ENCODE measurements around the gene ARHGEF19.
"Not testable (repeated sequence)": the region's sequence is repeated elsewhere in the genome, so short reads cannot be mapped to it uniquely, and the experiment has no call there.

Gene ARHGEF19

GRCh38 chr1:16163608-16164212, 48.7 kb downstream of the ARHGEF19 start:
- DNase-seq, result not testable (repeated sequence)

- DNase-seq, result no peak
Observed at GRCh38 chr1:16162163-16162822, 50.2 kb downstream of the ARHGEF19 start.

DNA sequence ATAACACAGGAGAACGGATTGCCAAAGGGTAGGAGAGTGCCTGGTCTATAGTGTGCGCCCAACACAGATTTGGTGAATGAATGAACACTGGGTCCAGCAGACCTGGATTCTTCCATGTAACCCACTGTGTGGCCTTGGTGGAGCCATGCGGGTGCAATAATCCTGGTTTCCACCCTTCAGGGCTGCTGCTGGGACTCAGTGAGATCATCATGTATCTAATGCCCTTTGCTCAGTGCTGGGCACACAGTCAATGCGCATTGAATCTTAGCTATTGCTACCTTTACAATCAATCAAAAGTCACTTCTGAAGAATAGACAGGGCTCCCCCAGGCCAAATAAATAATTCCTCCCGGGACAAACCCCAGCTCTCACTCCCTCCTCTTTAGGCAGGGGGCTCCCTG, 50.7 kb downstream of the ARHGEF19 start:
- no peak for DNase-seq

DNA sequence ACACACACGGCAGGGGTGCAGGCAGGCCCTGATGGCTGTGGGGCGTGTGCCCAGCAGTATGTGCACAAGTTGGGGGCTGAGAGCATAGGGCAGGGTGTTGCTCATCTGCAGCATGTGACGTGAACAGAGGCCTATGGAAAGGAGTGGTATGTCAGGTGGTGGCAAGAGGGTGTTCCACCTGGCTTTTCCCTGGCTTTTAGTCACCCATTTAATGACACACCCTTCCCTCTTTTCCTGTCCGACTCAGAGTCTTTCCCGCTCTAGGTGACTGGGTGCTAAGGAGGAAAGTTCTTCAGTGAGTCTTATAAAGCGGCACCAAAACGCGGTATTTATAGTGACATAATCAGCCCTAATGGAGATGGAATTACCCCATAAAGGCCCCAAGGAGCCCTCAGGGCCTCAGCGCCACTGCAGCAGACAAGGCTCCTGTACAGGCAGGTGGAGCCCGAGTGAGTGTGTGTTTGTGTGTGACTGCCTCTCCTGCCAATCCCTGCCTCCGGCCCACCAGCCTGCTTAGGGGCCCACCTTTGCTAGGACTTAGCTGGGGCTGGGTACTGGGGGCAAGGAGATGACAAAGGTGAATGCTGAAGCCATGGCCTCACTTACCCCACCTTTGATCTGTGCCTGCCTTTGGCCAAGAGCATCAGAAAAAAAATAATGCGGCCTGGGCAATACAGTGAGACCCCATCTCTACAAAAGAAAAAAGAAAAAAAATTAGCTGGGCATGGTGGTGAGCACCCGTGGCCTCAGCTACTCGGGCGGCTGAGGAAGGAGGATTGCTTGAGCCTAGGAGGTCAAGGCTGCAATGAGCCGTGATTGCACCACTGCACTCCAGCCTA, 53.2 kb downstream of the ARHGEF19 start:
- no peak for DNase-seq

DNA sequence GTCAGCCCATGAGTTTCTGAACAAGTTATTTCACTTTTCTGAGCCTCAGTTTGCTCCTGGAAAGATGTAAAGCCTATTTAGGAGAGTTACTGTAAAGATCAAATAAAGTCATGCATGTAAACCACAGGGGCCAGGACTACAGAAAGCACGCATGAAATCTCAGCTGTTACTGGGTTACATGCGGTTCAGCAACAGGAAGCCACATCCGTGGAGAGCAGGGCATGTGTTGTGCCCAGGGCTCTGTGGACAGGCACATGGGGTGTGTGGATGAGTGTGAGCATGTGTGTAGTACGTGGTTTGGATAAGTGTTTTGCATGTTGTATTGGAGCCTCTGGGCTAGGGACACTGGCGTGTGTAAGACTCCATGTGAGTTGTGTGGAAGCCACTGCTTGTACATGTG, 54.4 kb downstream of the ARHGEF19 start:
- no peak for DNase-seq

DNA sequence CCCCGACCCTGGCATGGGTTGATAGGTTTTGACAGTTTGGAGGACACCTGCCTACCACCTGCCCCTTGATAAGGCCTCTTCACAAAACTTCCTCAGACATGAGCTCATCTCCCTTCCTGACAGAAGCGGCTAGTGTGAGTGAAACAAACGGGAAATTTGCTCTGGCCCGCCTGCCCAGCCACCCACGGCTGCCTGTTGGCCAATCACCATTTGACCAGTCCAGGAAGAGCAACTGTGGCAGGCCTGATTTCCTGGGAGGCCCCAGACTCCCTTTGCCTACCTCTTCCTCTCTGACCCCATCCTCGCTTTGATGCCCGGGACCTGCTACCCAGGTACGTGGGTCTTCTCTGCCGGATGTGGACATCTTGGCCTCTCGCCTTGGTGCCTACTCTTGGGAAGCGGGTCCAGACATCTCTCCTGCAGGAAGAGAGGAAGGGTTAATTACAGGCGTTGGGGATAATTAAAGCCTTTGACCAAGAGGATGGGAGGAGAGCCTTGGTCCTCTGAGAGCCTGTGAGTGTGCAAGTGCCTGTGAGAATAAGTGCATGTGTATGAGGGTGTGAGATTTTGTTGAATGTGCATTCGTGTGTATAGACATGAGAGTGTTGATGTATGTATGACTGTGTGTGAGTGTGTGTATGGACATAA, 55.5 kb downstream of the ARHGEF19 start:
- no peak for DNase-seq

GRCh38 chr1:16155537-16156410, 56.7 kb downstream of the ARHGEF19 start, which contains the start of gene EPHA2:
EPHA2 (minus strand) TSS chr1:16156069; CDS start chr1:16155932, 137 bp downstream.
- no peak for DNase-seq

DNA sequence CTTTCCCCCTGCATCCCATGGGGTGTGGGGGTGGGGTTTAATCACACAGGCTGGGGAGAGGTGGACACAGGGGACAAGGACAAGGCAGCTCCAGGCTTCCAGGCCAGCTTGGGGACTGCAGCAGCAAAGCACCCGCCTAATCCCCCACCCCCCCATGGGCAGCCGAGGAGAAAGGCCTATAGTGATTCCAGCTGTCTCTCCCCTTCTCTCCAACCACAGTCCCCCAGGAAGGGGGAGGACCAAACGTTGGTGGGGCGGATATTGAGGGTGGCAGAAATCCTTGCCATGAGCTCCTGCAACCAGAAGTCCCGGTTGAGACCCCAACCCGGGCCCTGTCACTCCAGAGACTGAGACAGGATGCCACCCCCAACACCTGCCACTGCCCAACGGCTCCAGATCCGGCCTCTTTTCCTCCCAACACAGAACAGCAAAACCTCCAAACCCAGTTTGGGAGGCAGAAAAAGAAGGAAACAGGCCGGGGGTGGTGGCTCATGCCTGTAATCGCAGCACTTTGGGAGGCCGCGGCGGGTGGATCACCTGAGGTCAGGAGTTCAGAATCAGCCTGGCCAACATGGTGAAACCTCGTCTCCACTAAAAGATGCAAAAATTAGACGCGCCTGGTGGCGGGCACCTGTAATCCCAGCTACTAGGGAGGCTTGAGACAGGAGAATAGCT, 58.3 kb downstream of the ARHGEF19 start:
- DNase-seq, result no peak

GRCh38 chr1:16153096-16153998, 59.1 kb downstream of the ARHGEF19 start:
- no peak for DNase-seq

GRCh38 chr1:16152481-16153087, 59.9 kb downstream of the ARHGEF19 start:
- DNase-seq, result no peak

DNA sequence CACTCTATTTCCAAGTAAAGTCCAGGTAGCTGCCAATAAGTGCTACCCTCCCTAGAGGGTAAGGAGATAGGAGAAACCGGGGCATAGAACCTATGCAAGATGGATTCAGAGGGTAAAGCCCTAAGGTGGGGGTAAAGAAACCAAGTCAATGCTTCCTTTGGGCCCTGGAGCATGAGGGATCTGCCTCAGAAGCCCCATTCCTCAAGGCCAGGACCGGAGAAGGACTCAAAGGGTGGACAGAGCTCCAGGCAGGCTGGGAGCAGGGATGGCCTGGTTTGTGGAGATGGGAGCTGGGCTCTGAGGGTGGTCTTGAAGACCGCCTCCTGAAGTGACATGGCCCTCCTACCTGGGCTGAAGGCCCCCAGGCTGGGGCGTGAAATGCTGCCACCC, 60.5 kb downstream of the ARHGEF19 start:
- DNase-seq, result no peak

- no peak for DNase-seq
Observed at GRCh38 chr1:16151196-16151994, 61.1 kb downstream of the ARHGEF19 start.

GRCh38 chr1:16150508-16150907, 61.9 kb downstream of the ARHGEF19 start:
- no peak for DNase-seq

DNA sequence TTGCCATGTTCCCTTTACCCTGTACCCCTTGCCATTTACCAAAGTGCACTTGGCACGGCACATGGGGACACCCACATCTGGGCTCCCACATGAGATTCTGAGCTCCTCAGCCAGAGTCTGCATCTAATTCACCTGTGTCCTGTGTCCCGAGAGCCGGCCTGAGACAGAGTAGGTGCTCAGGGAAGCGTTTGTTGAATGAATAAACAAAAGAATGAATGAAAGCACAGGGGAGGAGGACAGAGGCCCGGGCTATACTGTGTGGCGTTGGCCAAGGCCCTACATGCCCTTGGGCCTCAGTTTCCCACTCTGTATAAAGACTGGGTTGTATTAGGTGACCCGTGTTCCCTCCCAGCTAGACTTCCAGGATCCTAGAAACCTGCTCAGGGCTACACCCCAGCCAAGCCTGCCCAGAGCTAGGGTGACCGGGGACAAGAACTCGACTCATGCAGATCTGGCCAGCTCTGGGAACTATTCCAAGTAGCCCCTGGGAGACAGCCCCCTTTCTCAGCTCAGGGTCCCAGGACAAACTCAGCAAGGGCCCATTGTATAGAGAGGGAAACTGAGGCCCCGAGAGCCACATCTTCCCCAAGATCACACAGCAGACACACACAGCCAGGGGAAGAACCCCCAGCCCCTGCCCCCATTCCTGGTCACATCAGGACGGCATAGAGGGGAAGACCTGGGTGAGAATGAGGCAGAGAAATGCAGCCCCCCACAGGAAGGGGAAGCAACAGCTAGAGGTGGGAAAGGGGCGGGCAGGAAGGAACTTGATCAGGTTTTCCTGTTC, 62.6 kb downstream of the ARHGEF19 start:
- DNase-seq, result no peak

- no peak for DNase-seq
Observed at GRCh38 chr1:16149146-16149545, 63.3 kb downstream of the ARHGEF19 start.

DNA sequence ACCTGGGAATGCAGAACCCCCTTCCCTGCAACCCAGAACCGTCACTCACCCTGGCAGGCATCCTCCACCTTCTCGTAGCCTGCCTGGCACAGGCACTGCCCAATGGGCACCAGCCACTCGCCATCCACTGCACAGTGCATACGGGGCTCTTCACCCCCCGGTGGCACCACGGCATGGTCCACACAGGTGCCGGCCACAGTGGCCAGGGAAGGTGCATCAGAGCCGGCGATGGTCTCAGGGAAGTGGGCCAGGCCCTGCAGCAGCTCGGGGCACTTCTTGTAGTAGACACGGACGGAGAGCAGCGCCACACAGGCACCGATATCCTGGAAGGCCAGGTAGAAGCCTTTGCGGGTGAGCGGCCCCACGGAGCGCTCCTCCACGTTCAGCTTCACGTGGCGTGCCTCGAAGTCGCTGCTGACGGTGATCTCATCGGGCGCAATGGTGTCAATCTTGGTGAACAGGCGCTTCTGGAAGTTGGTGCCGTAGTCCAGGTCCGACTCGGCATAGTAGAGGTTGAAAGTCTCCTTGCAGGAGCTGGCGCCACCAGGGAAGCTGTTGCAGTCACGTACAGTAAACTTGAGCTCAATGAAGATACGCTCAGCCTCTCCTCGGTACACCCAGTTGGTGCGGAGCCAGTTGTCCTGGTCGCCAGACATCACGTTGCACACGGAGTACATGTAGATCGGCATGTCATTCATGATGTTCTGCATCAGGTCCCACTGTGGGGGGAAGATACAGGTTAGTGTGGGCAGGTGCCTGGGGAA, 63.9 kb downstream of the ARHGEF19 start:
- no peak for DNase-seq
